ENCODE data around the gene PC. TPM values are rescaled to one million over a fixed set of nuclear protein-coding genes. Genes with fewer than 3 reads are reported as not detected.

The PC gene
- polyA plus RNA-seq, 1 of the 3 experiments (the other 2 are of a cell fraction), result 9.7 TPM

DNA sequence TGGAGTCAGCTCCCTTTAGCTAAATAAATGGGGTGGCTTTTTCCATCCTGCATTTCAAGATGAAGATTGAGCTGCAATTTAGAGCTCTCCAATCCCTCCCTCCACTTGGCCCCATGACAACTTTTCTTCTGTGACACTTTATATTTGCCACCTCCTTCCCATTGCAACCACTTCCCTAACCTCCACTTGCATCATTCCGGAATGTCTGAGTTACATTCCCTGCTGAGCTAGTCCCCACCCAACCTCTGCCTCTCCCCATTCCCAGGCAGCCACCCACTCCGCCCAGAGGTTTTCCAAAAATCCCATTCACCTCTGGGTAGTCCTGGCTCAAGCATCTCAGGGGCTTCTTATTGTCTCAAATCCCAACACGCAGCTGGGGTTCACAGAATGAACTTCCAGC lies 24.7 kb downstream of the PC start (continued):
- TF ChIP-seq, protein P1, sequence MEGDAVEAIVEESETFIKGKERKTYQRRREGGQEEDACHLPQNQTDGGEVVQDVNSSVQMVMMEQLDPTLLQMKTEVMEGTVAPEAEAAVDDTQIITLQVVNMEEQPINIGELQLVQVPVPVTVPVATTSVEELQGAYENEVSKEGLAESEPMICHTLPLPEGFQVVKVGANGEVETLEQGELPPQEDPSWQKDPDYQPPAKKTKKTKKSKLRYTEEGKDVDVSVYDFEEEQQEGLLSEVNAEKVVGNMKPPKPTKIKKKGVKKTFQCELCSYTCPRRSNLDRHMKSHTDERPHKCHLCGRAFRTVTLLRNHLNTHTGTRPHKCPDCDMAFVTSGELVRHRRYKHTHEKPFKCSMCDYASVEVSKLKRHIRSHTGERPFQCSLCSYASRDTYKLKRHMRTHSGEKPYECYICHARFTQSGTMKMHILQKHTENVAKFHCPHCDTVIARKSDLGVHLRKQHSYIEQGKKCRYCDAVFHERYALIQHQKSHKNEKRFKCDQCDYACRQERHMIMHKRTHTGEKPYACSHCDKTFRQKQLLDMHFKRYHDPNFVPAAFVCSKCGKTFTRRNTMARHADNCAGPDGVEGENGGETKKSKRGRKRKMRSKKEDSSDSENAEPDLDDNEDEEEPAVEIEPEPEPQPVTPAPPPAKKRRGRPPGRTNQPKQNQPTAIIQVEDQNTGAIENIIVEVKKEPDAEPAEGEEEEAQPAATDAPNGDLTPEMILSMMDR (IDR thresholded peaks at IDR 0.05), result no peak
- no peak for TF ChIP-seq GABPA (IDR thresholded peaks at IDR 0.05; ENCODE audit: low read depth)
- no peak for TF ChIP-seq SMC3 (IDR thresholded peaks at IDR 0.05; ENCODE audit: low read depth, low read length)

DNA sequence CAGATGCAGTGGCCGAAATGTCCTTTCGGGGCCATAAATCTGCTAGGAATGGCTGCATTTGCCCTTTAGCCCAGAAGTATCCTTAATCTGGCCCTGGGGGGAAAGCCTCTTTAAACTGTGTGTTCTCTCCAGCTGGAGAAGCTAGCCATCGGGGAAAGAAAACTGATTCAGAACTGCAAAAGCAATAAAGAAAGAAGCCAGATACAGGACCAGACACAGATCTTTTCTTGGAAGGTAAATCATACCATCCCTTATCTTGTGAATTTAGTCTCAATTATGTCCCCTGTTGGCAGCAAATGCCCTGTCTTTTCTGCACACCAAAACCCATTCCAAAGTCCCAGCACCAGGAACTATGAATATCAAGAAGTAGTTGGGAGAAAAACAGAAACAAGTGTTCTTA lies 25.6 kb downstream of the PC start:
- no peaks in the 10 kb centered on the region for H3K27me3 ChIP-seq (ENCODE audit: insufficient read depth)
- DNase-seq, result no peak
- no peak overlapping the region for H2AFZ ChIP-seq (ENCODE audit: low read depth)
- no peaks in the 10 kb centered on the region for H3K79me2 ChIP-seq (ENCODE audit: insufficient read depth)
- CTCF ChIA-PET, result no interaction called here
- no peak overlapping the region for H3K4me3 ChIP-seq (ENCODE audit: low read depth in 2 of 2, low read length in 1 of 2)
- peak; percentile 39; the same call in 1 of the 2 replicates for TF ChIP-seq GATA2 (CRISPR knock-in tag; IDR thresholded peaks at IDR 0.05)
- no peak for TF ChIP-seq FOXJ3 (CRISPR knock-in tag; IDR thresholded peaks at IDR 0.05)
- no peak for TF ChIP-seq RXRA (IDR thresholded peaks at IDR 0.05; ENCODE audit: borderline replicate concordance, low read depth)
- TF ChIP-seq, protein P2, sequence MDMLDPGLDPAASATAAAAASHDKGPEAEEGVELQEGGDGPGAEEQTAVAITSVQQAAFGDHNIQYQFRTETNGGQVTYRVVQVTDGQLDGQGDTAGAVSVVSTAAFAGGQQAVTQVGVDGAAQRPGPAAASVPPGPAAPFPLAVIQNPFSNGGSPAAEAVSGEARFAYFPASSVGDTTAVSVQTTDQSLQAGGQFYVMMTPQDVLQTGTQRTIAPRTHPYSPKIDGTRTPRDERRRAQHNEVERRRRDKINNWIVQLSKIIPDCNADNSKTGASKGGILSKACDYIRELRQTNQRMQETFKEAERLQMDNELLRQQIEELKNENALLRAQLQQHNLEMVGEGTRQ (IDR thresholded peaks at IDR 0.05; ENCODE audit: borderline replicate concordance, low read depth, low read length), result no peak
- no peak for TF ChIP-seq YY1 (IDR thresholded peaks at IDR 0.05; ENCODE audit: low read depth)
- TF ChIP-seq, protein P3, sequence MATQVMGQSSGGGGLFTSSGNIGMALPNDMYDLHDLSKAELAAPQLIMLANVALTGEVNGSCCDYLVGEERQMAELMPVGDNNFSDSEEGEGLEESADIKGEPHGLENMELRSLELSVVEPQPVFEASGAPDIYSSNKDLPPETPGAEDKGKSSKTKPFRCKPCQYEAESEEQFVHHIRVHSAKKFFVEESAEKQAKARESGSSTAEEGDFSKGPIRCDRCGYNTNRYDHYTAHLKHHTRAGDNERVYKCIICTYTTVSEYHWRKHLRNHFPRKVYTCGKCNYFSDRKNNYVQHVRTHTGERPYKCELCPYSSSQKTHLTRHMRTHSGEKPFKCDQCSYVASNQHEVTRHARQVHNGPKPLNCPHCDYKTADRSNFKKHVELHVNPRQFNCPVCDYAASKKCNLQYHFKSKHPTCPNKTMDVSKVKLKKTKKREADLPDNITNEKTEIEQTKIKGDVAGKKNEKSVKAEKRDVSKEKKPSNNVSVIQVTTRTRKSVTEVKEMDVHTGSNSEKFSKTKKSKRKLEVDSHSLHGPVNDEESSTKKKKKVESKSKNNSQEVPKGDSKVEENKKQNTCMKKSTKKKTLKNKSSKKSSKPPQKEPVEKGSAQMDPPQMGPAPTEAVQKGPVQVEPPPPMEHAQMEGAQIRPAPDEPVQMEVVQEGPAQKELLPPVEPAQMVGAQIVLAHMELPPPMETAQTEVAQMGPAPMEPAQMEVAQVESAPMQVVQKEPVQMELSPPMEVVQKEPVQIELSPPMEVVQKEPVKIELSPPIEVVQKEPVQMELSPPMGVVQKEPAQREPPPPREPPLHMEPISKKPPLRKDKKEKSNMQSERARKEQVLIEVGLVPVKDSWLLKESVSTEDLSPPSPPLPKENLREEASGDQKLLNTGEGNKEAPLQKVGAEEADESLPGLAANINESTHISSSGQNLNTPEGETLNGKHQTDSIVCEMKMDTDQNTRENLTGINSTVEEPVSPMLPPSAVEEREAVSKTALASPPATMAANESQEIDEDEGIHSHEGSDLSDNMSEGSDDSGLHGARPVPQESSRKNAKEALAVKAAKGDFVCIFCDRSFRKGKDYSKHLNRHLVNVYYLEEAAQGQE (IDR thresholded peaks at IDR 0.05; ENCODE audit: low read depth, low read length), result no peak
- no peak; the same call in 1 of the 2 replicates for TF ChIP-seq RCOR1 (IDR thresholded peaks at IDR 0.05; ENCODE audit: low read length)
- TF ChIP-seq NRF1 (IDR thresholded peaks at IDR 0.05; ENCODE audit: low read depth, low read length), result no peak
- no peak for TF ChIP-seq SMC3 (IDR thresholded peaks at IDR 0.05; ENCODE audit: low read depth, low read length)
- TF ChIP-seq, protein P4, sequence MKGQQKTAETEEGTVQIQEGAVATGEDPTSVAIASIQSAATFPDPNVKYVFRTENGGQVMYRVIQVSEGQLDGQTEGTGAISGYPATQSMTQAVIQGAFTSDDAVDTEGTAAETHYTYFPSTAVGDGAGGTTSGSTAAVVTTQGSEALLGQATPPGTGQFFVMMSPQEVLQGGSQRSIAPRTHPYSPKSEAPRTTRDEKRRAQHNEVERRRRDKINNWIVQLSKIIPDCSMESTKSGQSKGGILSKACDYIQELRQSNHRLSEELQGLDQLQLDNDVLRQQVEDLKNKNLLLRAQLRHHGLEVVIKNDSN (IDR thresholded peaks at IDR 0.05; ENCODE audit: borderline replicate concordance, low read depth), result no peak
- no peak for TF ChIP-seq TCF12 (IDR thresholded peaks at IDR 0.05)
- TF ChIP-seq SIN3A (IDR thresholded peaks at IDR 0.05; ENCODE audit: borderline replicate concordance, low read depth, low read length), result no peak
- TF ChIP-seq FOSL2 (IDR thresholded peaks at IDR 0.05; ENCODE audit: borderline replicate concordance, low read depth), result no peak
- no peak for TF ChIP-seq GABPA (IDR thresholded peaks at IDR 0.05; ENCODE audit: low read depth)
- no peak for TF ChIP-seq RFX5 (IDR thresholded peaks at IDR 0.05; ENCODE audit: low read length)
- peak; percentile 7 for TF ChIP-seq RAD21 (IDR thresholded peaks at IDR 0.05; ENCODE audit: low read length)
- peak in 1 of 2 experiments; percentile 64; a peak in 1 of 4 replicates for TF ChIP-seq EP300 (IDR thresholded peaks at IDR 0.05; ENCODE audit: borderline replicate concordance in 1 of 2, low read depth in 1 of 2, low read length in 1 of 2)
- H3K36me3 ChIP-seq (replicated peaks in 1 of 2; ENCODE audit: control insufficient read depth in 1 of 2, insufficient read depth in 2 of 2, low read length in 1 of 2), result no peaks in the 10 kb centered on the region
- H3K4me2 ChIP-seq, result no peak overlapping the region
- peak overlapping the region in 1 of 2 experiments; percentile 13; a peak in 1 of 4 replicates for H3K27ac ChIP-seq (ENCODE audit: low read depth in 2 of 2, low read length in 1 of 2)
- peaks cover 0 to 12% of the 10 kb centered on the region in 2 experiments; a peak in 1 of 4 replicates for H3K4me1 ChIP-seq (ENCODE audit: control insufficient read depth in 1 of 2, insufficient read depth in 2 of 2, low read depth in 1 of 2, low read length in 1 of 2)
- H3K9ac ChIP-seq, result no peak overlapping the region
- 78% methylated on average over 3 of the region's 3 CpGs for WGBS (ENCODE audit: low lambda C conversion rate)
- H4K20me1 ChIP-seq (ENCODE audit: insufficient read depth), result no peaks in the 10 kb centered on the region
- POLR2A ChIA-PET, result no interaction called here
- no peaks in the 10 kb centered on the region for H3K9me3 ChIP-seq
- no peaks in the 10 kb centered on the region for H3K9me2 ChIP-seq
- no peaks in the 10 kb centered on the region for H3F3A ChIP-seq (replicated peaks; ENCODE audit: insufficient read depth)

Data from SK-N-SH (cell line).